ENCODE results near the gene DOCK2. TPM values are rescaled to one million over a fixed set of nuclear protein-coding genes. Genes with fewer than 3 reads are reported as not detected.
"Not testable (repeated sequence)": the region's sequence is repeated elsewhere in the genome, so short reads cannot be mapped to it uniquely, and the experiment has no call there.

Gene DOCK2
- total RNA-seq, 1 donor from 2014 or later = 4.2 TPM

- TF ChIP-seq CTCF (IDR thresholded peaks at IDR 0.05; ENCODE audit: borderline replicate concordance) = no peak
- Histone ChIP-seq H3K27ac (replicated peaks) (no peak overlapping the region), H3K4me3 (no peak overlapping the region), H3K27me3 (ENCODE audit: low read depth) (peaks cover 4% of the 10 kb centered on the region), H3K9me3 (replicated peaks) (no peaks in the 10 kb centered on the region), H3K4me1 (peaks cover 22% of the 10 kb centered on the region), H3K36me3 (no peaks in the 10 kb centered on the region)
- DNase-seq = no peak
- intact Hi-C loops (cut with micrococcal nuclease) = no loop called here
Measured at GRCh38 chr5:169746147-169746694, 109.1 kb downstream of the DOCK2 start.

GRCh38 chr5:169748174-169748573 is 111.1 kb downstream of the DOCK2 start:
- H3K27me3 ChIP-seq (ENCODE audit: low read depth) = peaks cover 4% of the 10 kb centered on the region
- H3K4me1 ChIP-seq = peaks cover 11% of the 10 kb centered on the region
- intact Hi-C loops (cut with micrococcal nuclease) = no loop called here

GRCh38 chr5:169749295-169749694 is 112.2 kb downstream of the DOCK2 start:
- peaks cover 4% of the 10 kb centered on the region for H3K27me3 ChIP-seq (ENCODE audit: low read depth)
- intact Hi-C loops (cut with micrococcal nuclease) = no loop called here
- no peaks in the 10 kb centered on the region for H3K9me3 ChIP-seq (replicated peaks)
- TF ChIP-seq CTCF (IDR thresholded peaks at IDR 0.05; ENCODE audit: borderline replicate concordance) = no peak
- peaks cover 11% of the 10 kb centered on the region for H3K4me1 ChIP-seq
- no peak overlapping the region for H3K27ac ChIP-seq (replicated peaks)
- H3K36me3 ChIP-seq = no peaks in the 10 kb centered on the region
- DNase-seq = no peak
- no peak overlapping the region for H3K4me3 ChIP-seq

More at GRCh38 chr5:169748174-169748573, 111.1 kb downstream of the DOCK2 start:
- no peak for TF ChIP-seq CTCF (IDR thresholded peaks at IDR 0.05; ENCODE audit: borderline replicate concordance)
- Histone ChIP-seq H3K27ac (replicated peaks) (no peak overlapping the region), H3K36me3 (no peaks in the 10 kb centered on the region), H3K9me3 (replicated peaks) (no peaks in the 10 kb centered on the region), H3K4me3 (no peak overlapping the region)
- no peak for DNase-seq

GRCh38 chr5:169751490-169751889 is 114.4 kb downstream of the DOCK2 start:
- Histone ChIP-seq H3K27ac (replicated peaks) (no peak overlapping the region), H3K36me3 (no peaks in the 10 kb centered on the region), H3K4me3 (no peak overlapping the region), H3K9me3 (replicated peaks) (no peaks in the 10 kb centered on the region), H3K27me3 (ENCODE audit: low read depth) (peaks cover 4% of the 10 kb centered on the region), H3K4me1 (peaks cover under 1% of the 10 kb centered on the region)
- intact Hi-C loops (cut with micrococcal nuclease) = no loop called here
- DNase-seq = no peak
- no peak for TF ChIP-seq CTCF (IDR thresholded peaks at IDR 0.05; ENCODE audit: borderline replicate concordance)

- H3K9me3 ChIP-seq (replicated peaks); intact Hi-C loops (cut with micrococcal nuclease); H3K4me3 ChIP-seq; H3K27ac ChIP-seq (replicated peaks); H3K4me1 ChIP-seq; H3K27me3 ChIP-seq (ENCODE audit: low read depth); DNase-seq; H3K36me3 ChIP-seq: not testable (repeated sequence)
Measured at GRCh38 chr5:169752566-169752965, 115.5 kb downstream of the DOCK2 start.

- no peak overlapping the region for H3K27ac ChIP-seq (replicated peaks)
- no peak overlapping the region for H3K4me3 ChIP-seq
- no peak for DNase-seq
- H3K4me1 ChIP-seq = no peaks in the 10 kb centered on the region
- H3K27me3 ChIP-seq (ENCODE audit: low read depth) = peaks cover 4% of the 10 kb centered on the region
- no peak for TF ChIP-seq CTCF (IDR thresholded peaks at IDR 0.05; ENCODE audit: borderline replicate concordance)
- no peaks in the 10 kb centered on the region for H3K36me3 ChIP-seq
- H3K9me3 ChIP-seq (replicated peaks) = no peaks in the 10 kb centered on the region
- intact Hi-C loops (cut with micrococcal nuclease) = no loop called here
Measured at GRCh38 chr5:169753795-169754194, 116.7 kb downstream of the DOCK2 start.

All from left ventricle myocardium inferior (tissue), 1 donor.